Measurements from ENCODE around the gene BBS9.
"Not testable (repeated sequence)": the region's sequence is repeated elsewhere in the genome, so short reads cannot be mapped to it uniquely, and the experiment has no call there.

- not testable (repeated sequence) for TF ChIP-seq CTCF (IDR thresholded peaks at IDR 0.05; ENCODE audit: insufficient read depth, low read length, poor library complexity, severe bottlenecking); EZH2phosphoT487 (conservative IDR thresholded peaks at IDR 0.05; ENCODE audit: low read length)
These were observed 34.6 kb upstream of the BBS9 start for GRCh38 chr7:33094745-33095275.

Measured in SU-DHL-6 (cell line).